ENCODE measurements around the gene YY1.
"Not testable (repeated sequence)": the region's sequence is repeated elsewhere in the genome, so short reads cannot be mapped to it uniquely, and the experiment has no call there.

YY1 gene

GRCh38 chr14:100238419-100239210, at the start of gene YY1:
Gene YY1 (plus strand): TSS chr14:100239144. CDS start chr14:100239245, 101 bp downstream.
- Mint-ChIP-seq H3K36me3 (ENCODE audit: low read depth) (peaks cover 73% of the 10 kb centered on the region), H3K9me3 (no peaks in the 10 kb centered on the region)
- DNase-seq: peak; percentile 99

GRCh38 chr14:100190126-100190525, 48.8 kb upstream of the YY1 start:
- Mint-ChIP-seq H3K9me3 (no peaks in the 10 kb centered on the region), H3K27ac (no peak overlapping the region), H3K4me3 (no peak overlapping the region), H3K27me3 (no peaks in the 10 kb centered on the region), H3K4me1 (ENCODE audit: low read depth) (peaks cover 17% of the 10 kb centered on the region), H3K36me3 (ENCODE audit: low read depth) (no peaks in the 10 kb centered on the region)
- no peak for DNase-seq

More at GRCh38 chr14:100238419-100239210, at the start of gene YY1:
- Mint-ChIP-seq H3K27ac (peak within 1 kb of the TSS; percentile 99), H3K4me3 (peak within 1 kb of the TSS; percentile 92), H3K27me3 (no peaks in the 10 kb centered on the region), H3K4me1 (ENCODE audit: low read depth) (peaks cover 58% of the 10 kb centered on the region)

GRCh38 chr14:100191584-100192249, 47.2 kb upstream of the YY1 start:
- H3K9me3 Mint-ChIP-seq: no peaks in the 10 kb centered on the region
- peak overlapping the region; percentile 90 for H3K27ac Mint-ChIP-seq
- DNase-seq: no peak
- peaks cover 17% of the 10 kb centered on the region for H3K4me1 Mint-ChIP-seq (ENCODE audit: low read depth)
- H3K4me3 Mint-ChIP-seq: peak overlapping the region; percentile 74
- no peaks in the 10 kb centered on the region for H3K27me3 Mint-ChIP-seq
- no peaks in the 10 kb centered on the region for H3K36me3 Mint-ChIP-seq (ENCODE audit: low read depth)

GRCh38 chr14:100192250-100192671, 46.7 kb upstream of the YY1 start:
- Mint-ChIP-seq H3K9me3 (no peaks in the 10 kb centered on the region), H3K4me1 (ENCODE audit: low read depth) (peaks cover 17% of the 10 kb centered on the region), H3K27ac (peak overlapping the region; percentile 90), H3K36me3 (ENCODE audit: low read depth) (no peaks in the 10 kb centered on the region), H3K27me3 (no peaks in the 10 kb centered on the region), H3K4me3 (peak overlapping the region; percentile 74)
- DNase-seq: no peak

GRCh38 chr14:100192672-100193416, 46.1 kb upstream of the YY1 start:
- DNase-seq: peak; percentile 99
- Mint-ChIP-seq H3K27me3 (no peaks in the 10 kb centered on the region), H3K4me1 (ENCODE audit: low read depth) (peaks cover 17% of the 10 kb centered on the region), H3K36me3 (ENCODE audit: low read depth) (no peaks in the 10 kb centered on the region), H3K4me3 (peak overlapping the region; percentile 74), H3K9me3 (no peaks in the 10 kb centered on the region), H3K27ac (peak overlapping the region; percentile 90)

GRCh38 chr14:100193417-100194357, 45.3 kb upstream of the YY1 start:
- Mint-ChIP-seq H3K27ac (peak overlapping the region; percentile 90), H3K4me1 (ENCODE audit: low read depth) (peaks cover 17% of the 10 kb centered on the region), H3K36me3 (ENCODE audit: low read depth) (no peaks in the 10 kb centered on the region), H3K4me3 (peak overlapping the region; percentile 74), H3K9me3 (no peaks in the 10 kb centered on the region), H3K27me3 (no peaks in the 10 kb centered on the region)
- DNase-seq: no peak

GRCh38 chr14:100199240-100199860, 39.6 kb upstream of the YY1 start:
- no peak overlapping the region for H3K27ac Mint-ChIP-seq
- no peak overlapping the region for H3K4me3 Mint-ChIP-seq
- no peaks in the 10 kb centered on the region for H3K27me3 Mint-ChIP-seq
- no peak for DNase-seq
- no peaks in the 10 kb centered on the region for H3K9me3 Mint-ChIP-seq
- no peaks in the 10 kb centered on the region for H3K4me1 Mint-ChIP-seq (ENCODE audit: low read depth)
- no peaks in the 10 kb centered on the region for H3K36me3 Mint-ChIP-seq (ENCODE audit: low read depth)

- DNase-seq: no peak
- no peak overlapping the region for H3K27ac Mint-ChIP-seq
- H3K9me3 Mint-ChIP-seq: no peaks in the 10 kb centered on the region
- H3K4me1 Mint-ChIP-seq (ENCODE audit: low read depth): no peaks in the 10 kb centered on the region
- H3K4me3 Mint-ChIP-seq: no peak overlapping the region
- no peaks in the 10 kb centered on the region for H3K27me3 Mint-ChIP-seq
- no peaks in the 10 kb centered on the region for H3K36me3 Mint-ChIP-seq (ENCODE audit: low read depth)
Measured at GRCh38 chr14:100200311-100200710, 38.6 kb upstream of the YY1 start.

GRCh38 chr14:100201701-100202100, 37.2 kb upstream of the YY1 start:
- no peak for DNase-seq
- Mint-ChIP-seq H3K4me3 (no peak overlapping the region), H3K36me3 (ENCODE audit: low read depth) (no peaks in the 10 kb centered on the region), H3K27me3 (no peaks in the 10 kb centered on the region), H3K9me3 (no peaks in the 10 kb centered on the region), H3K27ac (no peak overlapping the region), H3K4me1 (ENCODE audit: low read depth) (no peaks in the 10 kb centered on the region)

GRCh38 chr14:100202712-100203111, 36.2 kb upstream of the YY1 start:
- Mint-ChIP-seq H3K27me3 (no peaks in the 10 kb centered on the region), H3K4me3 (no peak overlapping the region)

GRCh38 chr14:100203146-100203545, 35.8 kb upstream of the YY1 start:
- Mint-ChIP-seq H3K36me3 (ENCODE audit: low read depth) (no peaks in the 10 kb centered on the region), H3K27me3 (no peaks in the 10 kb centered on the region), H3K4me1 (ENCODE audit: low read depth) (no peaks in the 10 kb centered on the region), H3K9me3 (no peaks in the 10 kb centered on the region), H3K4me3 (no peak overlapping the region), H3K27ac (no peak overlapping the region)
- no peak for DNase-seq

More at GRCh38 chr14:100202712-100203111, 36.2 kb upstream of the YY1 start:
- DNase-seq: no peak
- Mint-ChIP-seq H3K27ac (no peak overlapping the region), H3K9me3 (no peaks in the 10 kb centered on the region), H3K4me1 (ENCODE audit: low read depth) (no peaks in the 10 kb centered on the region), H3K36me3 (ENCODE audit: low read depth) (no peaks in the 10 kb centered on the region)

GRCh38 chr14:100203962-100204834, 34.7 kb upstream of the YY1 start:
- no peak overlapping the region for H3K4me3 Mint-ChIP-seq
- no peaks in the 10 kb centered on the region for H3K27me3 Mint-ChIP-seq
- DNase-seq: no peak
- no peaks in the 10 kb centered on the region for H3K9me3 Mint-ChIP-seq
- H3K36me3 Mint-ChIP-seq (ENCODE audit: low read depth): no peaks in the 10 kb centered on the region
- H3K4me1 Mint-ChIP-seq (ENCODE audit: low read depth): no peaks in the 10 kb centered on the region
- H3K27ac Mint-ChIP-seq: no peak overlapping the region

- H3K4me3 Mint-ChIP-seq; H3K27ac Mint-ChIP-seq; H3K4me1 Mint-ChIP-seq (ENCODE audit: low read depth); H3K9me3 Mint-ChIP-seq; DNase-seq; H3K27me3 Mint-ChIP-seq; H3K36me3 Mint-ChIP-seq (ENCODE audit: low read depth): not testable (repeated sequence)
Measured at GRCh38 chr14:100204835-100205167, 34.1 kb upstream of the YY1 start.
